HepG2 (cell line): ENCODE data around the gene ATP8A2. TPM values are rescaled to one million over a fixed set of nuclear protein-coding genes. Genes with fewer than 3 reads are reported as not detected.

Experiments used
- ATAC-seq: fragments of 200-7000 bp; cut with Tn5 transposase; 3 replicates; pipeline ENCODE4 v1.9.1; 2020; ENCODE audit warnings: mild to moderate bottlenecking, moderate library complexity
- BruUV-seq: library from RNA; stranded (reverse); fragments of 400-500 nt; replicated peaks from 2 replicates; lab custom pipeline; 2021; lab: Mats Ljungman, UMichigan
- CTCF ChIA-PET: fragments of 300-600 bp; formaldehyde crosslinking; extraction: SDS; loops from one replicate; lab custom pipeline; 2021; ENCODE audit warnings: low total read pairs, inconsistent platforms, low intra/inter-chr PET ratio; lab: Yijun Ruan, JAX
- POLR2A ChIA-PET: fragments of 350-600 bp; sonication (Branson Sonifier 250); formaldehyde crosslinking; loops from one replicate; lab custom pipeline; 2020; ENCODE audit warnings: antibody characterized with exemption, inconsistent platforms; lab: Yijun Ruan, JAX
- DNase-seq: peaks from one replicate; pipeline ENCODE4 v3.0.0-alpha.2; 2015; ENCODE audit warnings: low spot score
- FAIRE-seq: peaks from 3 replicates; lab custom pipeline; 2011; peaks lifted over from hg19 to GRCh38; lab: Jason Lieb, UNC
- H2AFZ ChIP-seq: one replicate; pipeline ENCODE4 v1.6.1; 2011; ENCODE audit warnings: low read length, inconsistent platforms
- H3K27ac ChIP-seq: fragments of 300-600 bp; 3 replicates; pipeline ENCODE4 v1.8.0; 2011; ENCODE audit warnings: mixed run types, mild to moderate bottlenecking, mixed read lengths, low read length, inconsistent platforms; ENCODE audit not compliant: insufficient read depth; ENCODE audit errors: extremely low read length
- H3K27me3 ChIP-seq, 2 experiments: fragments of 200-600 bp in 1 of 2; 2 replicates in 1 of 2; 3 replicates in 1 of 2; pipeline versions ENCODE4 v1.6.0 to v1.8.0; 2011; ENCODE audit warnings: low read length in 2 of 2, mild to moderate bottlenecking in 2 of 2, moderate library complexity in 2 of 2, inconsistent platforms in 1 of 2; ENCODE audit not compliant: insufficient read depth in 2 of 2, control insufficient read depth in 1 of 2
- H3K36me3 ChIP-seq, 2 experiments: fragments of 200-600 bp in 1 of 2; replicated peaks in 1 of 2; 2 replicates in 1 of 2; 3 replicates in 1 of 2; pipeline versions ENCODE4 v1.5.1 to v1.8.0; 2011; ENCODE audit warnings: low read length in 2 of 2, inconsistent platforms in 1 of 2; ENCODE audit not compliant: insufficient read depth in 2 of 2, control insufficient read depth in 1 of 2
- H3K4me1 ChIP-seq: 2 replicates; pipeline ENCODE4 v1.5.1; 2012; ENCODE audit warnings: low read length, inconsistent platforms; ENCODE audit not compliant: insufficient read depth
- H3K4me2 ChIP-seq: 2 replicates; pipeline ENCODE4 v1.6.0; 2011; ENCODE audit warnings: low read depth, low read length, inconsistent platforms
- H3K4me3 ChIP-seq, 3 experiments: fragments of 200-600 bp in 1 of 3; sonication (generic), shearing (Covaris generic) in 1 of 3; replicated peaks in 1 of 3; 2 replicates each; pipeline ENCODE4 v1.5.1; 2011 to 2016; ENCODE audit warnings: low read length in 3 of 3, inconsistent platforms in 2 of 3, low read depth in 2 of 3, mild to moderate bottlenecking in 2 of 3, control low read depth in 1 of 3, mixed read lengths in 1 of 3; ENCODE audit not compliant: insufficient read depth in 1 of 3
- H3K79me2 ChIP-seq: one replicate; pipeline ENCODE4 v1.6.1; 2011; ENCODE audit warnings: low read length, inconsistent platforms; ENCODE audit not compliant: insufficient read depth
- H3K9ac ChIP-seq: 2 replicates; pipeline ENCODE4 v1.6.0; 2011; ENCODE audit warnings: mild to moderate bottlenecking, low read depth, low read length, inconsistent platforms; ENCODE audit not compliant: insufficient read depth
- H3K9me3 ChIP-seq: 2 replicates; pipeline ENCODE4 v1.5.1; 2012; ENCODE audit warnings: mild to moderate bottlenecking, low read length
- H4K20me1 ChIP-seq: 2 replicates; pipeline ENCODE4 v1.6.0; 2011; ENCODE audit warnings: inconsistent platforms, mild to moderate bottlenecking, low read length, moderate library complexity; ENCODE audit not compliant: insufficient read depth
- ARNT2 ChIP-seq: sonication (generic); formaldehyde crosslinking; IDR thresholded peaks from 2 replicates; pipeline ENCODE4 v1.8.0; 2022; ENCODE audit warnings: mild to moderate bottlenecking, low read depth, missing genetic modification reagents, moderate library complexity
- FOXA3 ChIP-seq: IDR thresholded peaks from 2 replicates; pipeline ENCODE4 v1.6.1; 2016; ENCODE audit warnings: missing genetic modification reagents, missing compliant biosample characterization
- FOXM1 ChIP-seq: sonication (generic); formaldehyde crosslinking; IDR thresholded peaks from 2 replicates; pipeline ENCODE4 v1.5.0; 2020; ENCODE audit warnings: missing genetic modification reagents
- PAX8 ChIP-seq: sonication (generic); formaldehyde crosslinking; IDR thresholded peaks from 2 replicates; pipeline ENCODE4 v1.8.0; 2022; ENCODE audit warnings: mild to moderate bottlenecking, missing genetic modification reagents, borderline replicate concordance
- POGZ ChIP-seq: sonication (generic); formaldehyde crosslinking; IDR thresholded peaks from 2 replicates; pipeline ENCODE4 v1.4.0; 2020; ENCODE audit warnings: mild to moderate bottlenecking, missing genetic modification reagents
- POLR2AphosphoS2 ChIP-seq: IDR thresholded peaks from 2 replicates; pipeline ENCODE4 v1.6.1; 2011; ENCODE audit warnings: low read depth, low read length, improper control_type of control experiment
- REXO4 ChIP-seq: sonication (generic); formaldehyde crosslinking; IDR thresholded peaks from 2 replicates; pipeline ENCODE4 v1.8.0; 2022; ENCODE audit warnings: missing genetic modification reagents, mild to moderate bottlenecking, borderline replicate concordance
- SALL1 ChIP-seq: sonication (generic); formaldehyde crosslinking; IDR thresholded peaks from 2 replicates; pipeline ENCODE4 v1.8.0; 2022; ENCODE audit warnings: mild to moderate bottlenecking, missing genetic modification reagents
- SIN3B ChIP-seq: fragments of 150-350 bp; IDR thresholded peaks from 2 replicates; pipeline ENCODE4 v1.6.1; 2014; ENCODE audit warnings: low read length
- ZFP90 ChIP-seq: sonication (generic); formaldehyde crosslinking; IDR thresholded peaks from 2 replicates; pipeline ENCODE4 v1.8.0; 2022; ENCODE audit warnings: missing genetic modification reagents, mild to moderate bottlenecking, inconsistent platforms, borderline replicate concordance
- ZNF124 ChIP-seq: sonication (generic); formaldehyde crosslinking; IDR thresholded peaks from 2 replicates; pipeline ENCODE4 v1.4.0; 2020; ENCODE audit warnings: missing genetic modification reagents
- ZNF224 ChIP-seq: sonication (generic); formaldehyde crosslinking; IDR thresholded peaks from 2 replicates; pipeline ENCODE4 v1.5.0; 2020; ENCODE audit warnings: mild to moderate bottlenecking, missing genetic modification reagents
- ZNF609 ChIP-seq: sonication (generic); formaldehyde crosslinking; IDR thresholded peaks from 2 replicates; pipeline ENCODE4 v1.4.0; 2020; ENCODE audit warnings: mild to moderate bottlenecking, missing genetic modification reagents, borderline replicate concordance
- ZNF678 ChIP-seq: sonication (generic); formaldehyde crosslinking; IDR thresholded peaks from 2 replicates; pipeline ENCODE4 v1.4.0; 2020; ENCODE audit warnings: mild to moderate bottlenecking, missing genetic modification reagents
- ZNF691 ChIP-seq: sonication (generic); formaldehyde crosslinking; IDR thresholded peaks from 2 replicates; pipeline ENCODE4 v1.4.0; 2020; ENCODE audit warnings: missing genetic modification reagents, low read depth, mild to moderate bottlenecking, borderline replicate concordance
- ZNF704 ChIP-seq: sonication (generic); formaldehyde crosslinking; IDR thresholded peaks from 2 replicates; pipeline ENCODE4 v1.8.1; 2023; ENCODE audit warnings: mild to moderate bottlenecking, inconsistent platforms, moderate library complexity, missing genetic modification reagents, borderline replicate concordance
- ZSCAN5A ChIP-seq: sonication (generic); formaldehyde crosslinking; IDR thresholded peaks from 2 replicates; pipeline ENCODE4 v1.8.0; 2022; ENCODE audit warnings: mild to moderate bottlenecking, missing genetic modification reagents, borderline replicate concordance
- WGBS: methylation state at CpG from one replicate; pipeline ENCODE4 v1.1.6; 2017; ENCODE audit warnings: low lambda C conversion rate; 5-methylcytosine and 5-hydroxymethylcytosine counted together
- in situ Hi-C: cut with HindIII; loops from 2 replicates; pipeline ENCODE4 v1.10.0; 2017; ENCODE audit warnings: low pct_unique_long_range_greater_than_20kb; ENCODE audit not compliant: extremely low pct_ligation_motif_present
- intact Hi-C: fragments of 100-400 bp; cut with micrococcal nuclease; formaldehyde crosslinking; loops from one replicate; pipeline ENCODE4 v1.10.0; 2022; ENCODE audit not compliant: unreplicated experiment
- polyA plus RNA-seq, 8 experiments: library from polyadenylated mRNA; depleted of rRNA in 3 of 8; stranded (reverse) in 7 of 8; unstranded in 1 of 8; fragments of >200 nt; fragmentation: Illumina TruSeq in 4 of 8; extraction: Trizol in 4 of 8; gene quantifications; 2 replicates each; pipeline versions ENCODE4 v1.2.1 to v1.2.3, GENCODE V29; 2011 to 2016; ENCODE audit warnings: low read depth in 4 of 8, missing spikeins in 1 of 8, mixed read lengths in 1 of 8; ENCODE audit not compliant: insufficient read depth in 1 of 8
- total RNA-seq, 5 experiments: library from RNA; depleted of rRNA; stranded (reverse); fragments of >200 nt; fragmentation: Illumina TruSeq; extraction: Trizol; gene quantifications; 2 replicates each; pipeline ENCODE4 v1.2.3, GENCODE V29; 2016; ENCODE audit warnings: low read depth in 1 of 5

ATP8A2 gene
- total and polyA plus RNA-seq, 2 of the 13 experiments (the other 11 are each of a cell fraction or from before 2014, with no cell fraction given) = 0.09 TPM; not detected in 1

- BruUV-seq = no TSS peak
- no peak for TF ChIP-seq ZNF704 (CRISPR knock-in tag)
- no peak for TF ChIP-seq SALL1 (CRISPR knock-in tag)
- TF ChIP-seq ZNF609 = no peak
- no peak for TF ChIP-seq REXO4 (CRISPR knock-in tag)
- TF ChIP-seq ZFP90 (CRISPR knock-in tag) = no peak
- TF ChIP-seq ZNF678 (CRISPR knock-in tag) = no peak
- TF ChIP-seq FOXM1 (CRISPR knock-in tag) = no peak
- no peak for TF ChIP-seq FOXA3 (CRISPR knock-in tag)
- no peak for TF ChIP-seq ZNF124 (CRISPR knock-in tag)
- TF ChIP-seq ZNF691 (CRISPR knock-in tag) = no peak
- TF ChIP-seq ZNF224 (CRISPR knock-in tag) = no peak
- no peak for TF ChIP-seq ZSCAN5A (CRISPR knock-in tag)
- no peak for TF ChIP-seq SIN3B
- no peak for TF ChIP-seq ARNT2 (CRISPR knock-in tag)
- no peak for TF ChIP-seq POLR2AphosphoS2
- no peak for TF ChIP-seq PAX8 (CRISPR knock-in tag)
- no peak for TF ChIP-seq POGZ (CRISPR knock-in tag)
Observed at GRCh38 chr13:25686831-25687470, 315.2 kb downstream of the ATP8A2 start.

More at GRCh38 chr13:25686831-25687470, 315.2 kb downstream of the ATP8A2 start:
- no peaks in the 10 kb centered on the region for H3K27me3 ChIP-seq
- H4K20me1 ChIP-seq = no peaks in the 10 kb centered on the region
- WGBS = 4% methylated on average over 7 of the region's 9 CpGs
- H3K79me2 ChIP-seq = no peaks in the 10 kb centered on the region
- H3K27ac ChIP-seq = no peak overlapping the region
- ATAC-seq = no peak
- in situ Hi-C loops = no loop called here
- H3K4me3 ChIP-seq = no peak overlapping the region
- H3K9ac ChIP-seq = no peak overlapping the region
- no peak for FAIRE-seq
- H2AFZ ChIP-seq = no peak overlapping the region
- ChIA-PET POLR2A (no interaction called here), CTCF (no interaction called here)
- no peaks in the 10 kb centered on the region for H3K4me1 ChIP-seq
- no peak overlapping the region for H3K4me2 ChIP-seq
- DNase-seq = no peak
- H3K36me3 ChIP-seq = no peaks in the 10 kb centered on the region
- intact Hi-C loops = no loop called here
- no peaks in the 10 kb centered on the region for H3K9me3 ChIP-seq
